Measurements from ENCODE around the gene DCTN4. TPM values are rescaled to one million over a fixed set of nuclear protein-coding genes. Genes with fewer than 3 reads are reported as not detected.

Gene DCTN4
- total and polyA plus RNA-seq, 9 of the 15 experiments (the other 6 are each of a cell fraction or from before 2014, with no cell fraction given): 20.4 to 64.9 (median 49.9) TPM

GRCh38 chr5:150774145-150774544, 15.3 kb upstream of the DCTN4 start (continued):
- TF ChIP-seq CREB3 (tag; conservative IDR thresholded peaks at IDR 0.05; ENCODE audit: low read depth) (no peak), HDAC1 (IDR thresholded peaks at IDR 0.05) (peak in 1 of 2 experiments; percentile 91; a peak in 2 of 4 replicates), SNIP1 (IDR thresholded peaks at IDR 0.05; ENCODE audit: low read depth) (no peak), FOXP4 (CRISPR knock-in tag; IDR thresholded peaks at IDR 0.05; ENCODE audit: borderline replicate concordance) (no peak), TEAD2 (tag; IDR thresholded peaks at IDR 0.05) (no peak), EP300 (IDR thresholded peaks at IDR 0.05; ENCODE audit: low read length) (peak; percentile 83), FOXJ2 (tag; IDR thresholded peaks at IDR 0.05) (peak; percentile 81), ELK1 (CRISPR knock-in tag; IDR thresholded peaks at IDR 0.05) (no peak), HMG20B (CRISPR knock-in tag; IDR thresholded peaks at IDR 0.05) (no peak), DLX4 (CRISPR knock-in tag; IDR thresholded peaks at IDR 0.05) (no peak), XRCC4 (IDR thresholded peaks at IDR 0.05; ENCODE audit: extremely low read depth, insufficient read depth, insufficient read length) (no peak), TEAD1 (CRISPR knock-in tag; IDR thresholded peaks at IDR 0.05) (peak in 1 of 2 experiments; percentile 64; a peak in 1 of 4 replicates), ESRRA (IDR thresholded peaks at IDR 0.05; ENCODE audit: borderline replicate concordance, low read depth) (peak; percentile 97), ZNF165 (CRISPR knock-in tag; IDR thresholded peaks at IDR 0.05; ENCODE audit: borderline replicate concordance) (no peak), ZNF584 (CRISPR knock-in tag; IDR thresholded peaks at IDR 0.05; ENCODE audit: low read depth) (0 out of 2 replicates have a peak, but pooled peaks have one; percentile 32), L3MBTL2 (IDR thresholded peaks at IDR 0.05) (peak; percentile 29; the same call in 1 of the 2 replicates), FOXK2 (conservative IDR thresholded peaks at IDR 0.05 in 1 of 2, IDR thresholded peaks at IDR 0.05 in 1 of 2; ENCODE audit: low read depth in 2 of 2) (peak; percentile 83), ZNF124 (CRISPR knock-in tag; IDR thresholded peaks at IDR 0.05) (no peak), CBFB (CRISPR knock-in tag; IDR thresholded peaks at IDR 0.05) (no peak), LCOR (CRISPR knock-in tag; IDR thresholded peaks at IDR 0.05) (no peak), BHLHE40 (IDR thresholded peaks at IDR 0.05; ENCODE audit: low read length) (peak; percentile 22; the same call in 1 of the 2 replicates), MBD2 (IDR thresholded peaks at IDR 0.05; ENCODE audit: borderline replicate concordance, low read depth) (no peak), MED1 (CRISPR knock-in tag; IDR thresholded peaks at IDR 0.05; ENCODE audit: borderline replicate concordance) (no peak), ZNF449 (CRISPR knock-in tag; IDR thresholded peaks at IDR 0.05) (0 out of 2 replicates have a peak, but pooled peaks have one; percentile 63)
